Stomach (tissue), 9 donors: ENCODE measurements around the gene HEPHL1. TPM values are rescaled to one million over a fixed set of nuclear protein-coding genes. Genes with fewer than 3 reads are reported as not detected.

Source experiments
- DNase-seq, 2 donors: peaks; one replicate each; pipeline versions ENCODE4 v3.0.0 to v3.0.0-alpha.2; 2013 to 2019
- H3K27ac ChIP-seq, 5 donors: fragments of 200-600 bp in 4 of 5; sonication (generic) in 4 of 5; one replicate each; pipeline ENCODE4 v1.5.1; 2013 to 2019; ENCODE audit warnings: mild to moderate bottlenecking in 1 of 5, moderate library complexity in 1 of 5
- H3K27me3 ChIP-seq, 3 donors: fragments of 200-600 bp; sonication (generic); one replicate each; pipeline ENCODE4 v1.5.1; 2017 to 2019; ENCODE audit warnings: mixed run types in 1 of 3
- H3K36me3 ChIP-seq, 4 donors: fragments of 200-600 bp; sonication (generic); 1 replicate in 3 of 4; 2 replicates in 1 of 4; pipeline ENCODE4 v1.5.1; 2016 to 2019
- H3K4me1 ChIP-seq, 4 donors: fragments of 200-600 bp; sonication (generic); one replicate each; pipeline ENCODE4 v1.5.1; 2016 to 2019
- H3K4me3 ChIP-seq, 4 donors: fragments of 200-600 bp; sonication (generic) in 3 of 4; one replicate each; pipeline ENCODE4 v1.5.1; 2016 to 2019; ENCODE audit warnings: mild to moderate bottlenecking in 1 of 4
- H3K9me3 ChIP-seq, 4 donors: fragments of 200-600 bp; sonication (generic); one replicate each; pipeline ENCODE4 v1.5.1; 2016 to 2019
- EP300 ChIP-seq: sonication (generic); formaldehyde crosslinking; IDR thresholded peaks from one replicate; pipeline ENCODE4 v1.6.1; 2017; ENCODE audit warnings: antibody characterized with exemption
- POLR2A ChIP-seq, 4 donors: fragments of 450-650 bp; IDR thresholded peaks; one replicate each; pipeline ENCODE4 v1.6.1; 2016; ENCODE audit warnings: antibody characterized with exemption in 4 of 4, control low read depth in 2 of 4, mild to moderate bottlenecking in 1 of 4, moderate library complexity in 1 of 4
- POLR2AphosphoS5 ChIP-seq, 3 donors: sonication (generic); formaldehyde crosslinking; IDR thresholded peaks; one replicate each; pipeline ENCODE4 v1.6.1; 2016; ENCODE audit warnings: antibody characterized with exemption in 3 of 3
- WGBS, 5 donors: extraction: QIAGEN DNeasy Blood & Tissue Kit in 3 of 5; methylation state at CpG; one replicate each; pipeline versions ENCODE4 v1.1.5 to v1.1.7; 2013 to 2018; 5-methylcytosine and 5-hydroxymethylcytosine counted together
- intact Hi-C: fragments of 100-400 bp; cut with DNase I; formaldehyde crosslinking; loops from one replicate; pipeline ENCODE4 v1.15.1; 2023; ENCODE audit warnings: low total_unique reads
- polyA plus RNA-seq, 3 donors: library from polyadenylated mRNA; stranded (reverse); fragments of 200-250 nt; gene quantifications; one replicate each; pipeline ENCODE4 v1.2.3, GENCODE V29; 2013
- total RNA-seq, 5 donors: library from RNA; depleted of rRNA; stranded (reverse); fragments of >200 nt; gene quantifications; one replicate each; pipeline versions ENCODE4 v1.1.0 to v1.2.3, GENCODE V29; 2014 to 2016
- TF ChIP-seq, protein P1 (sequence below), 7 experiments: fragments of 450-650 bp in 4 of 7; fragments of 200-600 bp in 3 of 7; sonication (generic) in 3 of 7; IDR thresholded peaks; one replicate each; pipeline ENCODE4 v1.5.1; 2016 to 2019; ENCODE audit warnings: antibody characterized with exemption in 7 of 7, control low read depth in 2 of 7, mild to moderate bottlenecking in 1 of 7
- donor health status: healthy with polysubstance abuse.
- donor health status: Bipolar disorder and iron deficiency.
- donor health status: healthy.

Gene HEPHL1
- total and polyA plus RNA-seq, 8 donors, result 0.60 TPM; not detected in 7

DNA sequence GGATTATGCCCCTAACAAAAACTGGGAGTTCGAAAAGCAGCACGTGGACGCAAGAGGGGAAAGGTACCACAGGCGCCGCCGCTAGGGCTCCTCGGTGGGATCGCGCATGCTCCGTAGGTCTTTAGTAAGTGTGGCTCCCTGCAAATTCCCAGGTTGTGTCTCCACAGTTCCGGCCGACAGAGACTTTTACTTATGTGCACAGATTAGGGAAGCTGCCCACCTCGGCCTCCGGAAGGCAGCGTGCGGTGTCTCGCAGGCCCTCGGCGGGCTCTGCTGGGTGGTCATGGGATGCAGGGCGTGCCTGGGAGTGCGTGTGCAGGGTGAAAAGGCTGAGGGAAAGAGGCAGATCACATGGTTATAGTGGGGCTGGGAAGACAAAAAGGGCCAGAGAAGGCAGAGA, 67.8 kb downstream of the HEPHL1 start:
- no peak for TF ChIP-seq POLR2A (IDR thresholded peaks at IDR 0.05)
- TF ChIP-seq POLR2AphosphoS5 (IDR thresholded peaks at IDR 0.05), result no peak
- DNase-seq, result no peak
- 83 to 93% (median 89%) methylated on average over 21 of the region's 21 CpGs for WGBS, 5 donors
- H3K9me3 ChIP-seq, result peaks cover 0 to 8% (median 0%) of the 10 kb centered on the region in 4 donors
- no peaks in the 10 kb centered on the region for H3K4me1 ChIP-seq
- no peaks in the 10 kb centered on the region for H3K27me3 ChIP-seq
- intact Hi-C loops, result no loop called here
- H3K27ac ChIP-seq, result no peak overlapping the region
- no peak overlapping the region for H3K4me3 ChIP-seq
- no peaks in the 10 kb centered on the region for H3K36me3 ChIP-seq

DNA sequence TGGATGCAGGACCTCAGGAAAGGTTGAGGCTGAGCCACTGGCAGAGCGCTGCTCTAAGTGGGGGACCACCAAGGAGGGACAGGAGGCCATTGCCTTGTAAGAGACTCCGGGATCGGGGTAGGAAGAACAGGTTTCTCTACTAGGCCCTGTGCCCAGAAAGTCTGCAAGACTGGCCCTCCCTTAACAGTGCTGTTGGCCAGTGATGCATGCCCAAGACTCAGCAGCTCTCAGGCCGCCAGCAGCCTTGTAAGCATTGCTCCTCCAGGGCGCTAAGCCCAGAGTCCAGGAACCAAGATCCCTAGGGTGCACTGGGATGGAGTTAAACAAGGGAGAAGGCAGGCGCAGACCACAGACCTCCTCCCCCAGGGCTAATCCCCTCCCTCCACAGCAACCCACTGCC, 68.2 kb downstream of the HEPHL1 start:
- TF ChIP-seq POLR2A (IDR thresholded peaks at IDR 0.05) (no peak), EP300 (no peak), POLR2AphosphoS5 (IDR thresholded peaks at IDR 0.05) (no peak)
- TF ChIP-seq, protein P1, sequence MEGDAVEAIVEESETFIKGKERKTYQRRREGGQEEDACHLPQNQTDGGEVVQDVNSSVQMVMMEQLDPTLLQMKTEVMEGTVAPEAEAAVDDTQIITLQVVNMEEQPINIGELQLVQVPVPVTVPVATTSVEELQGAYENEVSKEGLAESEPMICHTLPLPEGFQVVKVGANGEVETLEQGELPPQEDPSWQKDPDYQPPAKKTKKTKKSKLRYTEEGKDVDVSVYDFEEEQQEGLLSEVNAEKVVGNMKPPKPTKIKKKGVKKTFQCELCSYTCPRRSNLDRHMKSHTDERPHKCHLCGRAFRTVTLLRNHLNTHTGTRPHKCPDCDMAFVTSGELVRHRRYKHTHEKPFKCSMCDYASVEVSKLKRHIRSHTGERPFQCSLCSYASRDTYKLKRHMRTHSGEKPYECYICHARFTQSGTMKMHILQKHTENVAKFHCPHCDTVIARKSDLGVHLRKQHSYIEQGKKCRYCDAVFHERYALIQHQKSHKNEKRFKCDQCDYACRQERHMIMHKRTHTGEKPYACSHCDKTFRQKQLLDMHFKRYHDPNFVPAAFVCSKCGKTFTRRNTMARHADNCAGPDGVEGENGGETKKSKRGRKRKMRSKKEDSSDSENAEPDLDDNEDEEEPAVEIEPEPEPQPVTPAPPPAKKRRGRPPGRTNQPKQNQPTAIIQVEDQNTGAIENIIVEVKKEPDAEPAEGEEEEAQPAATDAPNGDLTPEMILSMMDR (IDR thresholded peaks at IDR 0.05), result no peak

DNA sequence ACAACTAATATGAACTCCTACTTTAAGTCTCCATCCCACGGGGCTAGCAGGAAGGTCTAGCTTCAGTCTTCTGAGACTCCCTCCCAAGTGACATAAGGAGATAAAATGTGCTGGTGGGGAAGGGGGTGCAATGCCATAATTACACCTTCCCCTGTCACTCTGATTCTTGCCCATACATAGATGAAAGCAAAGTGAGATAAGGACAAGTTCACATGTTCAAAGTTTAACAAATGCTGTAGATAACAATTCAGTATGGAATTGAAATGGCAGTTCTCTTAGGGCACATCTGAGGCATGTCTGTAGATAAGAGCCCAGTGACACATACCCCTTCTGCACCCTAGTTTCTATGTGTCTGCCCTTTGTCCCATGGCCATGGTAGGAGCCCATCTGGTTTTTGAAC, 69.2 kb downstream of the HEPHL1 start:
- Histone ChIP-seq H3K4me3 (no peak overlapping the region), H3K27me3 (no peaks in the 10 kb centered on the region), H3K4me1 (no peaks in the 10 kb centered on the region), H3K27ac (no peak overlapping the region), H3K9me3 (peaks cover 0 to 8% (median 0%) of the 10 kb centered on the region in 4 donors), H3K36me3 (no peaks in the 10 kb centered on the region)
- TF ChIP-seq EP300 (no peak), POLR2AphosphoS5 (IDR thresholded peaks at IDR 0.05) (no peak), POLR2A (IDR thresholded peaks at IDR 0.05) (no peak)
- TF ChIP-seq, protein P1 (IDR thresholded peaks at IDR 0.05), result no peak
- 41 to 59% (median 50%) methylated on average over 1 of the region's 1 CpG for WGBS, 5 donors
- intact Hi-C loops, result no loop called here
- DNase-seq, result no peak

More for the DNA sequence above, 68.2 kb downstream of the HEPHL1 start:
- no peaks in the 10 kb centered on the region for H3K27me3 ChIP-seq
- no peaks in the 10 kb centered on the region for H3K36me3 ChIP-seq
- no peak for DNase-seq
- H3K27ac ChIP-seq, result no peak overlapping the region
- H3K4me1 ChIP-seq, result no peaks in the 10 kb centered on the region
- H3K4me3 ChIP-seq, result no peak overlapping the region
- peaks cover 0 to 8% (median 0%) of the 10 kb centered on the region in 4 donors for H3K9me3 ChIP-seq
- intact Hi-C loops, result no loop called here
- 87 to 93% (median 92%) methylated on average over 6 of the region's 6 CpGs for WGBS, 5 donors

DNA sequence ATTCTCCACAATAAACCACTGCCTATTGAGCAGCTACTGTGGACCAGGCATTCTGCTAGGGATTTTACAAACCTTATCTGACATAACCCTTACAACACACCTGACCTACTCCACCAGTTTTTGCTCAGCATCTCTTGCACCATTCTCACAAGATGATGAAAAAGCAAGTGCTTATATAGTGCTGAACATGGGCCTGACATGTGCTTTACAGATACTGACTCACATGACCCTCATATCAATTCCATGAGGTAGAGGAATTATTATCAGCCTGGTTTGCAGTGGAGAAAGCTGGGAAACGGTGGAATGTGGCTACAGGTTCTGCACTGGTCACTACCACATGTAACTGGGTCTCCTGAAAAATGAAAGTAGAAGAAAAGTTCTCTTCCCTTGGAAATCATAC, 69.9 kb downstream of the HEPHL1 start:
- Histone ChIP-seq H3K4me1 (no peaks in the 10 kb centered on the region), H3K9me3 (peaks cover 0 to 8% (median 0%) of the 10 kb centered on the region in 4 donors), H3K27me3 (no peaks in the 10 kb centered on the region), H3K27ac (no peak overlapping the region), H3K4me3 (no peak overlapping the region), H3K36me3 (no peaks in the 10 kb centered on the region)
- no peak for TF ChIP-seq POLR2AphosphoS5 (IDR thresholded peaks at IDR 0.05)
- TF ChIP-seq, protein P1 (IDR thresholded peaks at IDR 0.05), result no peak
- TF ChIP-seq EP300, result no peak
- no peak for TF ChIP-seq POLR2A (IDR thresholded peaks at IDR 0.05)
- DNase-seq, result no peak
- 55 to 71% (median 65%) methylated on average over 1 of the region's 1 CpG for WGBS, 5 donors
- intact Hi-C loops, result no loop called here

DNA sequence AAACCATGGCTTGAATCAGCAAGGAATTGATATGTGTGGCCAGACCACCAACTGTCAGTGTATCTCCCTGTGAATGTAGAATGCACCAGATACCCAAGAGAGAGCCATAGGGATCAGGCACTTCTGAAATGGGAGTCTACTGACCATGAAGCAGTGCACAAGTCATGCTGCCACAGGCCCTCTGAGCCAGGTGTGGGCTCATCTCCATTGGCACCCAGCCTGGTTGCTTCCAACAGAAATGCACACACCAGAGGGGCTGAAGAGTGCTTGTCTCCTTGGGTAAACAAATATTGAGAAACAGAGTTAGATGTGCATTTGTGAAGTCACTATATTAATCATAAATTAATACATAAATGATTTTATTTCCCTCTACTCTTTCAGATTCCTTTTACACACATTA, 79.1 kb downstream of the HEPHL1 start:
- DNase-seq, result no peak
- Histone ChIP-seq H3K27me3 (no peaks in the 10 kb centered on the region), H3K27ac (no peak overlapping the region), H3K9me3 (peaks cover 0 to 6% (median 0%) of the 10 kb centered on the region in 4 donors), H3K4me1 (no peaks in the 10 kb centered on the region), H3K4me3 (no peak overlapping the region), H3K36me3 (no peaks in the 10 kb centered on the region)
- TF ChIP-seq, protein P1 (IDR thresholded peaks at IDR 0.05), result no peak
- TF ChIP-seq POLR2A (IDR thresholded peaks at IDR 0.05) (no peak), POLR2AphosphoS5 (IDR thresholded peaks at IDR 0.05) (no peak), EP300 (no peak)
- intact Hi-C loops, result no loop called here
